ENCODE measurements around the gene EHD4. TPM values are rescaled to one million over a fixed set of nuclear protein-coding genes. Genes with fewer than 3 reads are reported as not detected.

Gene EHD4
- total RNA-seq, 1 donor from 2014 or later, result 17.2 TPM

- peak overlapping the region; percentile 83 for H3K27ac Mint-ChIP-seq
- DNase-seq (ENCODE audit: low spot score, unreplicated experiment), result no peak
- peaks cover 14% of the 10 kb centered on the region for H3K4me1 Mint-ChIP-seq (ENCODE audit: low read depth)
- no peak for TF ChIP-seq CTCF (IDR thresholded peaks at IDR 0.05; ENCODE audit: unreplicated experiment)
- H3K36me3 Mint-ChIP-seq (ENCODE audit: insufficient read depth), result no peaks in the 10 kb centered on the region
- H3K9me3 Mint-ChIP-seq (ENCODE audit: low read depth), result no peaks in the 10 kb centered on the region
- H3K27me3 Mint-ChIP-seq, result peaks cover 20% of the 10 kb centered on the region
- no peak overlapping the region for H3K4me3 Mint-ChIP-seq (ENCODE audit: low read depth)
These were observed 11.5 kb upstream of the EHD4 start for GRCh38 chr15:41983621-41984571.

GRCh38 chr15:41983221-41983620 lies 10.9 kb upstream of the EHD4 start:
- no peaks in the 10 kb centered on the region for H3K36me3 Mint-ChIP-seq (ENCODE audit: insufficient read depth)
- no peak overlapping the region for H3K4me3 Mint-ChIP-seq (ENCODE audit: low read depth)
- H3K9me3 Mint-ChIP-seq (ENCODE audit: low read depth), result no peaks in the 10 kb centered on the region
- peaks cover 14% of the 10 kb centered on the region for H3K27me3 Mint-ChIP-seq
- H3K27ac Mint-ChIP-seq, result no peak overlapping the region
- no peak for TF ChIP-seq CTCF (IDR thresholded peaks at IDR 0.05; ENCODE audit: unreplicated experiment)
- peaks cover 14% of the 10 kb centered on the region for H3K4me1 Mint-ChIP-seq (ENCODE audit: low read depth)
- DNase-seq (ENCODE audit: low spot score, unreplicated experiment), result no peak

- no peak overlapping the region for H3K4me3 Mint-ChIP-seq (ENCODE audit: low read depth)
- no peak for DNase-seq (ENCODE audit: low spot score, unreplicated experiment)
These were observed 10.0 kb upstream of the EHD4 start for GRCh38 chr15:41982133-41982930.

GRCh38 chr15:41981371-41982132 lies 9.2 kb upstream of the EHD4 start:
- DNase-seq (ENCODE audit: low spot score, unreplicated experiment), result no peak
- TF ChIP-seq CTCF (IDR thresholded peaks at IDR 0.05; ENCODE audit: unreplicated experiment), result no peak
- peaks cover 14% of the 10 kb centered on the region for H3K4me1 Mint-ChIP-seq (ENCODE audit: low read depth)
- H3K36me3 Mint-ChIP-seq (ENCODE audit: insufficient read depth), result no peaks in the 10 kb centered on the region
- peaks cover 9% of the 10 kb centered on the region for H3K27me3 Mint-ChIP-seq
- H3K27ac Mint-ChIP-seq, result no peak overlapping the region
- no peaks in the 10 kb centered on the region for H3K9me3 Mint-ChIP-seq (ENCODE audit: low read depth)
- H3K4me3 Mint-ChIP-seq (ENCODE audit: low read depth), result no peak overlapping the region

More at GRCh38 chr15:41982133-41982930, 10.0 kb upstream of the EHD4 start:
- no peak for TF ChIP-seq CTCF (IDR thresholded peaks at IDR 0.05; ENCODE audit: unreplicated experiment)
- Mint-ChIP-seq H3K27ac (no peak overlapping the region), H3K27me3 (peaks cover 14% of the 10 kb centered on the region), H3K9me3 (ENCODE audit: low read depth) (no peaks in the 10 kb centered on the region), H3K4me1 (ENCODE audit: low read depth) (peaks cover 14% of the 10 kb centered on the region), H3K36me3 (ENCODE audit: insufficient read depth) (no peaks in the 10 kb centered on the region)

Measured in progenitor cell of endocrine pancreas (in vitro differentiated cells).